K562 (cell line): ENCODE results near the gene HBG1. TPM values are rescaled to one million over a fixed set of nuclear protein-coding genes. Genes with fewer than 3 reads are reported as not detected.

Source experiments
- CREM ChIP-seq: IDR thresholded peaks from 2 replicates; pipeline ENCODE4 v1.6.1; 2014; ENCODE audit warnings: antibody characterized with exemption, low read depth
- CSDE1 ChIP-seq, 2 experiments: fragments of 450-650 bp; IDR thresholded peaks; 2 replicates each; pipeline ENCODE4 v1.6.1; 2016; ENCODE audit warnings: mild to moderate bottlenecking in 1 of 2
- KDM1A ChIP-seq, 2 experiments: fragments of 450-650 bp; IDR thresholded peaks; 2 replicates each; pipeline ENCODE4 v1.6.1; 2016; ENCODE audit warnings: mild to moderate bottlenecking in 2 of 2
- MAFG ChIP-seq: fragments of 450-650 bp; conservative IDR thresholded peaks from 2 replicates; pipeline ENCODE4 v1.6.1; 2016; ENCODE audit warnings: missing genetic modification characterization, missing compliant biosample characterization
- MTA2 ChIP-seq: fragments of 450-650 bp; IDR thresholded peaks from 2 replicates; pipeline ENCODE4 v1.6.1; 2016; ENCODE audit warnings: low read depth
- MYC ChIP-seq, 2 experiments: fragments of 250-450 bp in 1 of 2; sonication (Bioruptor Pico) in 1 of 2; IDR thresholded peaks; 2 replicates each; pipeline versions ENCODE4 v1.5.1 to v1.6.1; 2012 to 2021; ENCODE audit warnings: low read depth in 2 of 2, borderline replicate concordance in 1 of 2, improper control_type of control experiment in 1 of 2, low read length in 1 of 2, mild to moderate bottlenecking in 1 of 2, moderate library complexity in 1 of 2
- SLC30A9 ChIP-seq: fragments of 250-450 bp; sonication (Bioruptor Pico); IDR thresholded peaks from 2 replicates; pipeline ENCODE4 v1.8.0; 2022; ENCODE audit warnings: mild to moderate bottlenecking, moderate library complexity
- SMAD4 ChIP-seq: fragments of 250-450 bp; sonication (Bioruptor Pico); conservative IDR thresholded peaks from 2 replicates; pipeline ENCODE4 v1.8.0; 2021; ENCODE audit warnings: inconsistent platforms, mild to moderate bottlenecking, moderate library complexity
- YY1 ChIP-seq, 3 experiments: IDR thresholded peaks; 2 replicates each; pipeline ENCODE4 v1.6.1; 2011; ENCODE audit warnings: low read length in 2 of 3, mild to moderate bottlenecking in 2 of 3, moderate library complexity in 2 of 3, borderline replicate concordance in 1 of 3, control low read depth in 1 of 3, low read depth in 1 of 3; ENCODE audit not compliant: insufficient read depth in 3 of 3, insufficient replicate concordance in 2 of 3, control insufficient read depth in 1 of 3, insufficient read length in 1 of 3; ENCODE audit errors: extremely low read depth in 1 of 3
- polyA plus RNA-seq, 8 experiments: library from polyadenylated mRNA; depleted of rRNA in 4 of 8; stranded (reverse) in 5 of 8; unstranded in 3 of 8; fragments of >200 nt; fragmentation: Nextera tagmentation in 2 of 8; fragmentation: Illumina TruSeq in 1 of 8; extraction: Ambion mirVana in 2 of 8; extraction: Trizol in 1 of 8; gene quantifications; 2 replicates each; pipeline versions ENCODE4 v1.2.1 to v1.2.3, GENCODE V29; 2011 to 2014; ENCODE audit warnings: inconsistent platforms in 1 of 8, missing spikeins in 1 of 8
- total RNA-seq, 7 experiments: library from RNA; depleted of rRNA in 6 of 7; stranded (reverse); fragments of >200 nt in 6 of 7; fragmentation: Illumina TruSeq in 2 of 7; extraction: Trizol in 2 of 7; gene quantifications; 2 replicates each; pipeline versions ENCODE4 v1.2.1 to v1.2.3, GENCODE V29; 2011 to 2021; ENCODE audit warnings: low replicate concordance in 1 of 7
- TF ChIP-seq, protein P1 (sequence below): sonication (generic); formaldehyde crosslinking; IDR thresholded peaks from 2 replicates; pipeline ENCODE4 v1.8.1; 2022; ENCODE audit warnings: missing genetic modification reagents
- TF ChIP-seq, protein P2 (sequence below), 2 experiments: fragments of 450-650 bp; conservative IDR thresholded peaks; 2 replicates each; pipeline ENCODE4 v1.6.1; 2017; ENCODE audit warnings: mild to moderate bottlenecking in 2 of 2, moderate library complexity in 2 of 2
- TF ChIP-seq, protein P3 (sequence below): IDR thresholded peaks from 2 replicates; pipeline ENCODE4 v1.6.1; 2014; ENCODE audit warnings: antibody characterized with exemption
- TF ChIP-seq, protein P4 (sequence below), 2 experiments: fragments of 450-650 bp; IDR thresholded peaks; 2 replicates each; pipeline ENCODE4 v1.6.1; 2016; ENCODE audit warnings: mild to moderate bottlenecking in 2 of 2, borderline replicate concordance in 1 of 2, low read depth in 1 of 2, moderate library complexity in 1 of 2

HBG1 gene
- total and polyA plus RNA-seq, 9 of the 15 experiments (the other 6 are each of a cell fraction or from before 2014, with no cell fraction given), result 1,066 to 16,338 (median 4,898) TPM

DNA sequence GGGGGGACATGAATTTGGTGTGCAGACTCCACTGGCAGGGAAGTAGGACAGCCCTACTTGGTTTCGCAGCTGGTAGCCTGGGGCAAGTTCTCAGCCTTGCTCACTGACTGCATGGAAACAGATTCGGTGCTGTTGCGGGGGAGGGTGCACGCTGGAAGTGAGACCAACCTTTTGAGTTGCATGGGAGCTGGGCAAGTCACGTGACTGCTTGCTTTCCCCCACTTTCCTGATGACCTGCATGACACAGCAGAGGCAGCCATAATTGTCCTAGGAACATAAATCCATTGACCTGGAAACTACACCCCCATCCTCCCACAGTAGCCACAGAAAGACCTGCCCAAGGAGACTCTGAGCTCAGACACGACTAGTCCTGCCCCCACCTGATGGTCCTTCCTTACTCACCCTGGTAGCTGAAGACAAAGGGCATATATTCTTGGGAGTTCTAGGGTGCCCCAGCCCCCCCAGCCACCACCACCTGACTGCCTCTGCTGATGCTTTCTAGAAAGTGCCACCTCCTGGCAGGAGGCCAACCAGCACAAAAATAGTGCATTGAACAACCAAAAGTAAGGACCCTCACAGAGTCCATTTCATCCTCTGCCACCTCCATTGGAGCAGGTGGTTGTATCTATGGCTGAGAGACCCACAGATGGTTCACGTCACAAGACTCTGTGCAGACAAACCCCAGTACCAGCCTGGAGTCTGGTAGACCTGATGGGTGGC lies 9.0 kb upstream of the HBG1 start (continued):
- peak; percentile 50; the same call in 1 of the 2 replicates for TF ChIP-seq CREM
- TF ChIP-seq, protein P1, sequence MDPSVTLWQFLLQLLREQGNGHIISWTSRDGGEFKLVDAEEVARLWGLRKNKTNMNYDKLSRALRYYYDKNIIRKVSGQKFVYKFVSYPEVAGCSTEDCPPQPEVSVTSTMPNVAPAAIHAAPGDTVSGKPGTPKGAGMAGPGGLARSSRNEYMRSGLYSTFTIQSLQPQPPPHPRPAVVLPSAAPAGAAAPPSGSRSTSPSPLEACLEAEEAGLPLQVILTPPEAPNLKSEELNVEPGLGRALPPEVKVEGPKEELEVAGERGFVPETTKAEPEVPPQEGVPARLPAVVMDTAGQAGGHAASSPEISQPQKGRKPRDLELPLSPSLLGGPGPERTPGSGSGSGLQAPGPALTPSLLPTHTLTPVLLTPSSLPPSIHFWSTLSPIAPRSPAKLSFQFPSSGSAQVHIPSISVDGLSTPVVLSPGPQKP, result no peak
- TF ChIP-seq SMAD4 (CRISPR knock-in tag), result peak; percentile 85
- TF ChIP-seq, protein P2, sequence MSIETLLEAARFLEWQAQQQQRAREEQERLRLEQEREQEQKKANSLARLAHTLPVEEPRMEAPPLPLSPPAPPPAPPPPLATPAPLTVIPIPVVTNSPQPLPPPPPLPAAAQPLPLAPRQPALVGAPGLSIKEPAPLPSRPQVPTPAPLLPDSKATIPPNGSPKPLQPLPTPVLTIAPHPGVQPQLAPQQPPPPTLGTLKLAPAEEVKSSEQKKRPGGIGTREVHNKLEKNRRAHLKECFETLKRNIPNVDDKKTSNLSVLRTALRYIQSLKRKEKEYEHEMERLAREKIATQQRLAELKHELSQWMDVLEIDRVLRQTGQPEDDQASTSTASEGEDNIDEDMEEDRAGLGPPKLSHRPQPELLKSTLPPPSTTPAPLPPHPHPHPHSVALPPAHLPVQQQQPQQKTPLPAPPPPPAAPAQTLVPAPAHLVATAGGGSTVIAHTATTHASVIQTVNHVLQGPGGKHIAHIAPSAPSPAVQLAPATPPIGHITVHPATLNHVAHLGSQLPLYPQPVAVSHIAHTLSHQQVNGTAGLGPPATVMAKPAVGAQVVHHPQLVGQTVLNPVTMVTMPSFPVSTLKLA (conservative IDR thresholded peaks at IDR 0.05), result 0 out of 4 replicates have a peak, but pooled peaks of 1 of the 2 experiments have one; percentile 30
- peak; percentile 28 to 84 (median 42) for TF ChIP-seq YY1 (IDR thresholded peaks at IDR 0.05; ENCODE audit: borderline replicate concordance in 1 of 3, control insufficient read depth in 1 of 3, extremely low read depth in 1 of 3, insufficient read depth in 3 of 3, insufficient read length in 1 of 3, insufficient replicate concordance in 2 of 3, low read depth in 1 of 3, low read length in 2 of 3)
- TF ChIP-seq, protein P3, sequence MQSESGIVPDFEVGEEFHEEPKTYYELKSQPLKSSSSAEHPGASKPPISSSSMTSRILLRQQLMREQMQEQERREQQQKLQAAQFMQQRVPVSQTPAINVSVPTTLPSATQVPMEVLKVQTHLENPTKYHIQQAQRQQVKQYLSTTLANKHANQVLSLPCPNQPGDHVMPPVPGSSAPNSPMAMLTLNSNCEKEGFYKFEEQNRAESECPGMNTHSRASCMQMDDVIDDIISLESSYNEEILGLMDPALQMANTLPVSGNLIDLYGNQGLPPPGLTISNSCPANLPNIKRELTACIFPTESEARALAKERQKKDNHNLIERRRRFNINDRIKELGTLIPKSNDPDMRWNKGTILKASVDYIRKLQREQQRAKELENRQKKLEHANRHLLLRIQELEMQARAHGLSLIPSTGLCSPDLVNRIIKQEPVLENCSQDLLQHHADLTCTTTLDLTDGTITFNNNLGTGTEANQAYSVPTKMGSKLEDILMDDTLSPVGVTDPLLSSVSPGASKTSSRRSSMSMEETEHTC, result peak; percentile 81; the same call in 1 of the 2 replicates
- TF ChIP-seq CSDE1 (IDR thresholded peaks at IDR 0.05), result no peak
- TF ChIP-seq MTA2, result no peak
- peak in 1 of 2 experiments; percentile 57; a peak in 2 of 4 replicates for TF ChIP-seq KDM1A (IDR thresholded peaks at IDR 0.05)
- peak; percentile 42; the same call in 1 of the 2 replicates for TF ChIP-seq MYC (IDR thresholded peaks at IDR 0.05; ENCODE audit: low read depth, low read length)
- TF ChIP-seq MYC (CRISPR knock-in tag; IDR thresholded peaks at IDR 0.05; ENCODE audit: borderline replicate concordance, low read depth), result no peak
- TF ChIP-seq, protein P4, sequence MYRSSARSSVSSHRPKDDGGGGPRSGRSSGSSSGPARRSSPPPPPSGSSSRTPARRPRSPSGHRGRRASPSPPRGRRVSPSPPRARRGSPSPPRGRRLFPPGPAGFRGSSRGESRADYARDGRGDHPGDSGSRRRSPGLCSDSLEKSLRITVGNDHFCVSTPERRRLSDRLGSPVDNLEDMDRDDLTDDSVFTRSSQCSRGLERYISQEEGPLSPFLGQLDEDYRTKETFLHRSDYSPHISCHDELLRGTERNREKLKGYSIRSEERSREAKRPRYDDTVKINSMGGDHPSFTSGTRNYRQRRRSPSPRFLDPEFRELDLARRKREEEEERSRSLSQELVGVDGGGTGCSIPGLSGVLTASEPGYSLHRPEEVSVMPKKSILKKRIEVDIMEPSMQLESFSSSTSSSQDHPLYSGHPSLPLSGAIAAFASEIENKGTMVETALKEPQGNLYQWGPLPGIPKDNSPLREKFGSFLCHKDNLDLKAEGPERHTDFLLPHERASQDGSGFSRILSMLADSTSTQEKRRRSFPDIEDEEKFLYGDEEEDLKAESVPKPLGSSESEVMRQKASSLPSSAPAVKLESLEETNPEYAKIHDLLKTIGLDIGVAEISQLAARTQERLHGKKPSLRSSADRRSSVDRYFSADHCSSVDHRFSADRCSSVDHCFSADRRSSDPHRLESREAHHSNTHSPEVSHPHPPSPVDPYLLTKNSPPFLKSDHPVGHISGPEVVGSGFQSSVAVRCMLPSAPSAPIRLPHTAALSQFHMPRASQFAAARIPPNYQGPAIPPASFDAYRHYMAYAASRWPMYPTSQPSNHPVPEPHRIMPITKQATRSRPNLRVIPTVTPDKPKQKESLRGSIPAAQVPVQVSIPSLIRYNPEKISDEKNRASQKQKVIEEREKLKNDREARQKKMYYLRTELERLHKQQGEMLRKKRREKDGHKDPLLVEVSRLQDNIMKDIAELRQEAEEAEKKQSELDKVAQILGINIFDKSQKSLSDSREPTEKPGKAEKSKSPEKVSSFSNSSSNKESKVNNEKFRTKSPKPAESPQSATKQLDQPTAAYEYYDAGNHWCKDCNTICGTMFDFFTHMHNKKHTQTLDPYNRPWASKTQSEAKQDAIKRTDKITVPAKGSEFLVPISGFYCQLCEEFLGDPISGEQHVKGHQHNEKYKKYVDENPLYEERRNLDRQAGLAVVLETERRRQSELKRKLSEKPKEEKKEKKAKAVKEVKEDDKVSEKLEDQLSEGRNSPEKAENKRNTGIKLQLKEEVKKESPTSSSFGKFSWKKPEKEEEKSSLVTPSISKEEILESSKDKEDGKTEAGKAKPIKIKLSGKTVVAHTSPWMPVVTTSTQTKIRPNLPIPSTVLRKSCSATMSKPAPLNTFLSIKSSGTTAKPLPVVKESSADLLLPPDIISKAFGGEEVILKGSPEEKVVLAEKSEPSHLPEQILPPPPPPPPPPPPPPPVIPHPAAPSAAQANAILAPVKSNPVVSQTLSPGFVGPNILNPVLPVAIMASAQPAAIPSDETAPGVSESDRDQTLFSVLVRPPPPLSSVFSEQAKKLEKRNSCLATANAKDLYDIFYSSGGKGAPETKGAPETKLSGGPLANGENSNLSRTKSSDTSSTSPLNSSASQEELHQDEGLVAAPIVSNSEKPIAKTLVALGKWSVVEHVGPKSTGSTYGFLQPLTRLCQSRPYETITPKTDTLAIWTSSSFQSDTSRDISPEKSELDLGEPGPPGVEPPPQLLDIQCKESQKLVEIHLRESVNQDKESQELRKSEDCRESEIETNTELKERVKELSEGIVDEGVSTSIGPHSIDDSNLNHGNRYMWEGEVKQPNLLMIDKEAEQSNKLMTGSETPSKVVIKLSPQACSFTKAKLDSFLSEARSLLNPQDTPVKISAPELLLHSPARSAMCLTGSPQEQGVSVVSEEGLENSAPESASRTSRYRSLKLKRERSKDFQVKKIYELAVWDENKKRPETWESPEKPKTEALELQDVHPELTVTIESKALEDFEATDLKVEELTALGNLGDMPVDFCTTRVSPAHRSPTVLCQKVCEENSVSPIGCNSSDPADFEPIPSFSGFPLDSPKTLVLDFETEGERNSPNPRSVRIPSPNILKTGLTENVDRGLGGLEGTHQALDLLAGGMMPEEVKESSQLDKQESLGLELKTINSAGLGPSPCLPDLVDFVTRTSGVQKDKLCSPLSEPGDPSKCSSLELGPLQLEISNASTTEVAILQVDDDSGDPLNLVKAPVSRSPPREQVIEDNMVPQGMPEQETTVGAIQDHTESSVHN (IDR thresholded peaks at IDR 0.05; ENCODE audit: borderline replicate concordance in 1 of 2, low read depth in 1 of 2), result no peak
- no peak for TF ChIP-seq SLC30A9
- TF ChIP-seq MAFG, result peak; percentile 65
